ENCODE results near the gene SFXN2.
A peak's percentile ranks its signal among the peaks of the same experiment; 100 is the strongest.
"Not testable (repeated sequence)": the region's sequence is repeated elsewhere in the genome, so short reads cannot be mapped to it uniquely, and the experiment has no call there.

The SFXN2 gene, protein sequence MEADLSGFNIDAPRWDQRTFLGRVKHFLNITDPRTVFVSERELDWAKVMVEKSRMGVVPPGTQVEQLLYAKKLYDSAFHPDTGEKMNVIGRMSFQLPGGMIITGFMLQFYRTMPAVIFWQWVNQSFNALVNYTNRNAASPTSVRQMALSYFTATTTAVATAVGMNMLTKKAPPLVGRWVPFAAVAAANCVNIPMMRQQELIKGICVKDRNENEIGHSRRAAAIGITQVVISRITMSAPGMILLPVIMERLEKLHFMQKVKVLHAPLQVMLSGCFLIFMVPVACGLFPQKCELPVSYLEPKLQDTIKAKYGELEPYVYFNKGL

DNA sequence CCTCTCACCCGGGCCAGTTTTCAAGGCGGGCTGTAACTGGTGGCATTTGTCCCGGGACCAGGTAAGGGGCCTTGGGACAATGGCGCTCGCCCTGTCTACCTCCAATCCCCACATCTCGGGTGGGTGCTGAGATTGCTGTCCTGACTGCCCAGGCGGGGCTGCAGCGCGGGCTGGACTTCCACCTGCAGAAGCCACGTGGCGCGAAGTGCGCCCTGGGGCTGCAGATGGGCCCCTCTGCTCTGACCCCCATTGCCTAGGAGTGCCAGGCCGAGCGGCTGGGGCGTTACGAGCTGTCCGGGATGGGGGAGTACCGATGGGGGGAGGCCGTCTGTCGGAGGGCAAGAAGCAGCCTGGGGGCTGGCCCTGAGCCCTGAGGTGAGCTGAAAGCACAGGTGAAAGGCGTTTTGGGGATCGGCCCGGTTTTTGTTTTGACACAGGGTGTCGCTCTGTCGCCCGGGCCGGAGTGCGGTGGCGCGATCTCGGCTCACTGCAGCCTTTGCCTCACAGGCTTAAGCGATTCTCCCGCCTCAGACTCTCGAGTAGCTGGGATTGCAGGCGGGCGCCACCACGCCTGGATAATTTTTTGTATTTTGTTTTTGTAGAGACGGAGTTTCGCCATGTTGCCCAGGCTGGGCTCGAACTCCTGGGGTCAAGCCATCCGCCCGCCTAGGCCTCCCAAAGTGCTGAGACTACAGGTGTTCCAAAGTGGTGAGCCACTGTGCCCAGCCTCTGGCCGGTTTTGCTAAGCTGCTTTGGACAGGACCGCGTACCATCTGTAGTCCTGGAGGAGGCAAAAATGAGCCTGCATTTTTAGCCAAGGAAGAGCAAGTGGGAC, at the start of gene SFXN2:
Gene SFXN2, plus strand, starts transcription at position 16 of the 835 bp plus-strand sequence. CDS start 12,001 bp downstream, outside the sequence.
- DNase-seq (ENCODE audit: low spot score), result no peak

GRCh38 chr10:102665904-102666509, 48.4 kb upstream of the SFXN2 start:
- no peak for DNase-seq (ENCODE audit: low spot score)

GRCh38 chr10:102667411-102667810, 47.0 kb upstream of the SFXN2 start:
- not testable (repeated sequence) for DNase-seq (ENCODE audit: low spot score)

GRCh38 chr10:102668326-102669107, 45.9 kb upstream of the SFXN2 start:
- DNase-seq (ENCODE audit: low spot score), result no peak

DNA sequence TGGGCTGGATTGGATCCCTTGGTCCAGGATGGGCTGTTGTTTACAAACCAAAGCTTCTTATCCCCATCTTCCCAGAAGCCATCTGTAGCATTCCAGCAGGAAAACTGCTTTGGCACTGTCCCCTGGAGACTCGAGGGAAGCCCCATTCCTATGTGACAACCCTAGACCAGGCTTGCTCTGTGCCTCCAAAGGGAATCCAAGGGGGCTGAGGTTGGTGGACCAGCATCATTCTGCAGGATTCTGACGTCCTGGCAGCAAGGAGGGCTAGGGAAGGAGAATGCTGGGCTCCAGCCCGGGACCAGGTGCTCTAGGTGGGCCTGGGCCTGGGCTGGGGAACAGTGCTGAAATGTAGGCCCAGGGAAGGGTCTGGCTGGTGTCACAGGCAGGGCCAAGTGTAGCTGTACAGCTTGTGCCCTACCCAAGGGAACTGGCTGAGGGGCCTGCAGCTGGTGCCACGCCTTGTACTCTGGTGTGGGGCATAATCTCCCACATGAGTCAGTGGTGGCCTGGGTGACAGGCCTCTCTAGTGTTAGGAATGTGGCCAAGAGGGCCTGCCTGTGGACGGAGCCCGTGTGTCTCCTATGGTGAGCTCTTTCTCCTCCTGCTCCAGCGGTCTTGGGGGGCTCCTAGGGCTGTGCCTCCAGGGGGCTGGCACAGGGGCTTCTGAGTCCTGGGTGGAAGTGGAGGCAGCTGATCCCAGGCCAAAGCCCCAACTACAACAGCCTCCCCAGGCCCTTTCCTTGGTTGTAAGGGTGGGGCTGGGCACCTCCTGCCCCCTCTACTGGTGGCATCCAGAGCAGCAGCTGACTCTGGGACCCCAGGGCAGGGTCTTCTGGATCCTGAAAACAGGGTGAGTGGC, 45.0 kb upstream of the SFXN2 start:
- DNase-seq (ENCODE audit: low spot score), result no peak

DNA sequence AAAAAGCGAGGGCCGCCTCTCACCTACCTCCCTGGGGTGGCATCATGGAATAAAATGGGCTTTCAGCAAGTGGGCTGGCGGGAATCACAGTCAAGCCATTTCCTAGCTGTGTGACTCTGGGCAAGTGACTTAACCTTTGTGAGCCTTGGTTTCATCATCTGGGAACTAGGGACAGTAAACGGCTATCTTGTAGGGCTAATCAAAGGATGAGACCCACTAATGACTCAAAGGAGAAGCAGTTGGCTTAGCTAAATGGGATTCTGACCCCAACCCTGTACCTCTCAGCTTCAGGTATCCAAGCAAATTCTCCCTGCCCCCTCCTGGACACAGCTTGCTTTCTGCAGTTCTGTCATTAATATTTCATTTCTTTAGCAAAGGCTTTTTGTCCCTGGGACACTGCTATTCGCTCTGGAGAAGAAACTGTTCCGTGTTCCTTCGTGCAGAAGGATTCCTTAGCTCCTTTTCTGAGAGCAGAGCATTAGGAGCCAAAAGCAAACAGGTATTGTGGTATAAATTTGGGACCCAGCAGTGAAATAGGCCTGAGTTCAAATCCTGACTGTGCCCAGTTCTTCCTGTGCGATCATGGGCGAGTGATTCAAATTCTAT, 44.3 kb upstream of the SFXN2 start:
- DNase-seq (ENCODE audit: low spot score), result no peak

GRCh38 chr10:102670871-102671434, 43.5 kb upstream of the SFXN2 start:
- DNase-seq (ENCODE audit: low spot score), result no peak

DNA sequence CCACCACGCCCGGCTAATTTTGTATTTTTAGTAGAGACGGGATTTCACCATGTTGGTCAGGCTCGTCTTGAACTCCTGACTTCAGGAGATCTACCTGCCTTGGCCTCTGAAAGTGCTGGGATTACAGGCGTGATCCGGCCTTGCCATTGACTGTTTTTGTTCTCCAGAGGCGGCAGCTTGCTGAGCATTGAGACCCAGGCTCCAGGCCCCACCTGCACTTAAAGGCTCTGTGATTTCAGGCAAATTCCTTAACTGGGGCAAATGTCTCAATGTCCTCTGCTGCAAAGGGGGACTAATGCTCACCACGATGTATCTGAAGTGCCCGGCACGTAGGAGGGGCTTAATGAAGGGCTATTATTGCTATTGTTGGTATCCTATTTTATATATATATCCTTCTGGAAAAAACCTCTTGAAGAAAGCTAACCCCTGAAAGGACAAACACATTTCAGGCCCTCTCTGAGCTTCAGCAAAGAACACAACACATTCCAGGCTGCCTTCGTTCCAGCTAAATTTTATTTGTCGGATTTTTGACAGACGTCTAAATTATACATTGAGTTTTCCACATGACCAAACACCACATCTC, 41.1 kb upstream of the SFXN2 start:
- DNase-seq (ENCODE audit: low spot score), result no peak

DNA sequence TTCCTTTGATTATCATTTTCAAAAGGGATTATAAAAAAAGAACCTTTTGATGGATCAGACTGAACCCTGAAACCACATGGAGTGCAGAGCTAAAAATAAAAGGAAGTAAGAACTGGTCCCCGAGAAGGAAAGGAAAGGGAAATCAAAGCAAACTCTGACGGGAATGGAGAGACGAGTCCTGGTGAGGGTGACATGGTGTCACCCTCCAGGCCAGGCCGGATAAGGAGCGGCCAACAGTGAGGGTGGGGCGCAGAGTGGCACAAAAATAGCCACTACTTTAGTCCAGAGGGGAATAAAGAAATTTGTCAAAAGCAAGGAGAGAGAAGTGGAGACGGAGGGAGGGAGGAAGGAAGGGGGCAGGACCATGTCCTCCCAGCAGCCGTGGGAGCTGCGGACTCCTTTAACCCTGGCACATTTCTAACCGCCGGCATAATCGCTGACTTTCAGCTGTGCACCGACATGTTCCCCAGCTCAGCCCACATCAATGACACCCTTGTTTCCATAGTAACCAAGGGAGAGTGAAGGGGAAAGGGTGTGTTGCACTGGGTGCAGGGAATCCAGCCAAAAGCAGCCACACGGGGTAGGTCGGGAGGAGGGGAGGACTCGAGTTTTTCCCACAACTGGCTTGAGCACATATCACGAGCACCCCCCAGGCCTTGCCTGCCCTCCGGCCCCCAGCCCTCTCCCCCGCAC, 40.5 kb upstream of the SFXN2 start:
- peak; percentile 82 for DNase-seq (ENCODE audit: low spot score)

DNA sequence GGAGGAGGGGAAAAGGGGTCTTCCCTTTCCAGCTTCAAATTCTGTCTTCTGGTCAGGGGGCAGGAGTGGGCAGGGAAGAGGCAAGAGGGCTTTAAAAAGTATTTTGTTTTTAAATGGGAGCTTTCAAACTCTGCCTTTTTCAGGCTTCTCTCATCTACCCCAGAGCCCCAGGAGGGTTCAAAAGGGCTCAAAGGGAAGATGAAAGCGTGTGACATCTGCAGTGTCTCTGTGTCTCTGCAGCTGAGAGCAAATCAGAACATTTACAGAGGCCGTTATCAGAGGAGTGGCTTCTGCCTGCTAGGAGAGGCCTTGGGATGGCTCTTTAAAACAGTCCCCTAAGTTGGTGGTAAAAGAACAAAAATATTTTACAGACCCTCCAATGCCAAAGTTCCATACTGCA, 39.9 kb upstream of the SFXN2 start:
- DNase-seq (ENCODE audit: low spot score), result peak; percentile 48

- DNase-seq (ENCODE audit: low spot score), result no peak
These were observed 39.3 kb upstream of the SFXN2 start for GRCh38 chr10:102675011-102675665.

DNA sequence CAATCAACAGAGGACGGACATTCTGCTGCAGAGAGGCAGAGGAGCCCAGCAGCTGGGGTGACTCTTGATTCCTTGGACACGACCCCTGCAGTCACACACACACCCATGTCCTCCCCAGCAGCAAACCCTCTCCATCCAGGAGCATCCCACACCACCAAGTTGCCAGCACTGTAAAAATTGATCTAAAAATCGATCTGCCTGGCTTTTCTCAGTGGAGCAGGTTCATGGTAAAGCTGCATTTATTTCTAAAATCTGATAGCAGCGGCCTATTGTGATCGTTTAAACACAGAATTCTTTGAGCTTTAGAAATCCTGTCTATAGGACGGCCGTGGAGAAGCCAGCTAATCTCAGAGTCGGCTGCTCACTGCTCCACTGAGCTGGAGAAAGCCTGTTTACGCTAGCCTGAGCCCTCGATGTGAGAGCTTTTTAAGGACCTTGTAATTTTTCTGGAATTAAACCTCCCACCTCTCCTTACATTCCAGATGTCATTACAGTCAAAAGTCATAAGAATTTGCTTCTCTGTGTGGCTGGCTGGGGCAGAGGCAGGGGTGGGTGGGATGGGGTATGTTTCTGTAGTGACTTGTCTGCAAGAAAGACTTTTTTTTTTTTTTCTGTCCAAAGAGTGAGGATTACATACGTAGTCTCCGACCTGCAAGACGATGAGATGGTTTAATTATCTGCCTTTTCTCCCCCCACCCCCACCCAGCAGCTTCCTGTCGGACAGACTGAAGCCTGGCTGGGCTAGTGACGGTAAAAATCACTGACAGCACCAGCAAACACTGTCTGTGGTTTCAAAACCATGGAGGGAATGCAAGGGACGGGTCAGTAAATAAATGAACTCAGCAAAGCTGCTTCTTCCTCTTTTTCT, 38.5 kb upstream of the SFXN2 start:
- peak; percentile 74 for DNase-seq (ENCODE audit: low spot score)

DNA sequence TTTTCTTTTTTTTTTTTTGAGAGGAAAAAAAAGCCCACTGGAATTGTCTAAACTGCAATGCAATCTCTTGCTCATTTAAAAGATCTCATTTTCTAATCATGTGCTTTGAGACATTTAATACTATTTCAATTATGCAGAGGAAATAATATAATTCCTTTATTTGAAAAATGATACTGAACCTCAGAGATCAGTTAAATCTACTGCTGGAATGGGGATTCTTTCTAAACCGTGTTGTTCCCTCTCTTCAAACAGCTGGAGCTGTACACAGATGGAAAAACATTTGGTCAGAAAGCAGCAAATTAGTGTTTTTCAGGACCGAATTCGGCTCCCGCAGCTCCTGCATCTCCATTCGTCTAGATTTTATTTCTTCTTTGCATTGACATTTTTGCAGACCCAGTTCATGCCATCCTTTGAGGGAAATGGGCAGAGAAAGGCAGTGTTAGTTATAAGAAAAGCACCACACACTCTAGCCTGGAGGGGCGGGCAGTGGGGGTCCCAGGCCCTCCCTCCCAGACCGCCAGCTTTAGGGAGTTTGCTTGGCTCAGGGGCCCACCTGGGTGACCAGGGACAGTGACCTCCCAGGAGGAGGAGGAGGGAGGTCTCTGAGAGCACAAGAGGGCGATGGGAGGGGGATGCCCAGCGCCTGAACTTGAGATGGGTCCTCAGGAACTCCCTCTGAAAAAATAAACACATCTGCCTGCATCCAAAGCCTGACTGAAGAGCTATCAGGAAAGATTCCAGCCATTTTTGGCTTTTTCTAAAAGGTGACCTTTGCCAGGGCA, 37.7 kb upstream of the SFXN2 start:
- DNase-seq (ENCODE audit: low spot score), result no peak

GRCh38 chr10:102677331-102678067, 36.9 kb upstream of the SFXN2 start:
- no peak for DNase-seq (ENCODE audit: low spot score)

- DNase-seq (ENCODE audit: low spot score), result no peak
These were observed 36.4 kb upstream of the SFXN2 start for GRCh38 chr10:102678068-102678400.

- peak; percentile 76 for DNase-seq (ENCODE audit: low spot score)
These were observed 35.6 kb upstream of the SFXN2 start for GRCh38 chr10:102678842-102679289.
